GM19240 (cell line): Measurements from ENCODE around the gene JPT2.
"Not testable (repeated sequence)": the region's sequence is repeated elsewhere in the genome, so short reads cannot be mapped to it uniquely, and the experiment has no call there.

ENCODE experiments used
- DNase-seq: peaks from one replicate; pipeline ENCODE4 v3.0.0; 2011; ENCODE audit warnings: low spot score; ENCODE audit not compliant: insufficient read length

Gene JPT2

GRCh38 chr16:1707193-1707790 is 29.2 kb downstream of the JPT2 start:
- no peak for DNase-seq

- no peak for DNase-seq
Observed at GRCh38 chr16:1708083-1708767, 30.1 kb downstream of the JPT2 start.

GRCh38 chr16:1708768-1709180 is 30.7 kb downstream of the JPT2 start:
- DNase-seq: no peak

GRCh38 chr16:1709356-1709755 is 31.3 kb downstream of the JPT2 start:
- no peak for DNase-seq

GRCh38 chr16:1710811-1711507 is 32.9 kb downstream of the JPT2 start:
- no peak for DNase-seq

GRCh38 chr16:1712791-1713261 is 34.7 kb downstream of the JPT2 start:
- no peak for DNase-seq

GRCh38 chr16:1713331-1713730 is 35.3 kb downstream of the JPT2 start:
- DNase-seq: no peak

- DNase-seq: no peak
Observed at GRCh38 chr16:1713933-1714332, 35.9 kb downstream of the JPT2 start.

- DNase-seq: no peak
Observed at GRCh38 chr16:1715220-1715619, 37.1 kb downstream of the JPT2 start.

- not testable (repeated sequence) for DNase-seq
Observed at GRCh38 chr16:1718236-1718635, 40.2 kb downstream of the JPT2 start.

- not testable (repeated sequence) for DNase-seq
Observed at GRCh38 chr16:1719559-1720229, 41.6 kb downstream of the JPT2 start.

GRCh38 chr16:1721372-1721771 is 43.3 kb downstream of the JPT2 start:
- no peak for DNase-seq

- no peak for DNase-seq
Observed at GRCh38 chr16:1723450-1724147, 45.5 kb downstream of the JPT2 start.

GRCh38 chr16:1724491-1724890 is 46.4 kb downstream of the JPT2 start:
- no peak for DNase-seq

- no peak for DNase-seq
Observed at GRCh38 chr16:1726661-1727502, 48.8 kb downstream of the JPT2 start.

- DNase-seq: no peak
Observed at GRCh38 chr16:1727651-1728624, 49.9 kb downstream of the JPT2 start.

- DNase-seq: no peak
Observed at GRCh38 chr16:1729026-1729425, 50.9 kb downstream of the JPT2 start.

GRCh38 chr16:1729445-1729844 is 51.4 kb downstream of the JPT2 start:
- no peak for DNase-seq

GRCh38 chr16:1731073-1731472 is 53.0 kb downstream of the JPT2 start:
- DNase-seq: no peak
